Osteoblast (primary cell): ENCODE results near the gene LBHD2. TPM values are rescaled to one million over a fixed set of nuclear protein-coding genes. Genes with fewer than 3 reads are reported as not detected.
"Not testable (repeated sequence)": the region's sequence is repeated elsewhere in the genome, so short reads cannot be mapped to it uniquely, and the experiment has no call there.

Experiments used
- DNase-seq: peaks from one replicate; pipeline ENCODE4 v3.0.0; 2011; ENCODE audit warnings: low spot score, mixed read lengths; ENCODE audit not compliant: insufficient read length; ENCODE audit errors: missing footprints
- H2AFZ ChIP-seq: 2 replicates; pipeline ENCODE4 v1.6.0; 2011; ENCODE audit warnings: mild to moderate bottlenecking, low read length
- H3K27ac ChIP-seq: 2 replicates; pipeline ENCODE4 v1.5.1; 2011; ENCODE audit warnings: mild to moderate bottlenecking, low read depth, low read length, moderate library complexity
- H3K27me3 ChIP-seq: 2 replicates; pipeline ENCODE4 v1.6.0; 2012; ENCODE audit warnings: mild to moderate bottlenecking, control low read depth, inconsistent platforms, low read length, moderate library complexity; ENCODE audit not compliant: insufficient read depth
- H3K36me3 ChIP-seq: 2 replicates; pipeline ENCODE4 v1.5.1; 2011; ENCODE audit warnings: mild to moderate bottlenecking, low read length, control low read depth, moderate library complexity; ENCODE audit not compliant: insufficient read depth
- H3K4me1 ChIP-seq: 2 replicates; pipeline ENCODE4 v1.5.1; 2011; ENCODE audit warnings: mild to moderate bottlenecking, low read length, control low read depth, moderate library complexity; ENCODE audit not compliant: insufficient read depth
- H3K4me2 ChIP-seq: 2 replicates; pipeline ENCODE4 v1.6.0; 2011; ENCODE audit warnings: mild to moderate bottlenecking, low read length; ENCODE audit not compliant: insufficient read depth
- H3K4me3 ChIP-seq: fragments of 200-600 bp; sonication (generic); 3 replicates; pipeline ENCODE4 v1.5.1; 2012; ENCODE audit warnings: mild to moderate bottlenecking, low read length, inconsistent platforms; ENCODE audit not compliant: insufficient read depth
- H3K79me2 ChIP-seq: 2 replicates; pipeline ENCODE4 v1.6.0; 2012; ENCODE audit warnings: mild to moderate bottlenecking, low read length, control low read depth, inconsistent platforms; ENCODE audit not compliant: insufficient read depth
- H3K9me3 ChIP-seq: 2 replicates; pipeline ENCODE4 v1.5.1; 2011; ENCODE audit warnings: low read depth, low read length, control low read depth
- H4K20me1 ChIP-seq: 2 replicates; pipeline ENCODE4 v1.6.0; 2012; ENCODE audit warnings: mild to moderate bottlenecking, low read length, control low read depth; ENCODE audit not compliant: insufficient read depth
- total RNA-seq: library from RNA; depleted of rRNA; stranded (reverse); fragments of >200 nt; gene quantifications from 2 replicates; pipeline ENCODE4 v1.2.3, GENCODE V29; 2012
- TF ChIP-seq, protein P1 (sequence below): IDR thresholded peaks from 2 replicates; pipeline ENCODE4 v1.5.1; 2011; ENCODE audit warnings: mild to moderate bottlenecking, low read depth, low read length, moderate library complexity; ENCODE audit errors: extremely low read depth

LBHD2 gene
- total RNA-seq, 1 donor: not detected

DNA sequence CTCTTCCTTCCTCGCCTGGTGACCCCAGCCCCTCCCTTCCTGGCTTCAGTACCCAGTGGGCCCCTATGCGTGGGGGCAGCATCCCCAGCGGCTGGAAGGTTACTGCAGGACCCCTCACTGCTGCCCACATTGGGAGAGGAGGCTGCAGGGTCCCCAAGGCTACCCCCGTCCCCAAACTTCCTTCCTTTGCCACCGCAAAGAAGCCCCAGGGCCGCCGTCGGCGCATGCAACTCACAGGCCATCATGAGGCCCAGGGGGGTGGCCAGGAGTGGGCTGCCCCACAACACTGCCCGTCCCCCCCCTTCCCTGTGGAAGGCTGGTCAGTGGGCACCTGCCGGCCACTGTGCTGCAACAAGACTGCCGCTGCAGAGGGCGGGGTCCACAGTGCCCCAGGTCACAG lies 29.8 kb downstream of the LBHD2 start:
- no peak for DNase-seq
- Histone ChIP-seq H2AFZ (no peak overlapping the region), H3K4me1 (peaks cover 21% of the 10 kb centered on the region), H3K27me3 (no peaks in the 10 kb centered on the region), H3K4me2 (no peak overlapping the region), H3K27ac (no peak overlapping the region), H4K20me1 (no peaks in the 10 kb centered on the region), H3K9me3 (no peaks in the 10 kb centered on the region), H3K4me3 (no peak overlapping the region), H3K36me3 (no peaks in the 10 kb centered on the region), H3K79me2 (no peaks in the 10 kb centered on the region)
- TF ChIP-seq, protein P1, sequence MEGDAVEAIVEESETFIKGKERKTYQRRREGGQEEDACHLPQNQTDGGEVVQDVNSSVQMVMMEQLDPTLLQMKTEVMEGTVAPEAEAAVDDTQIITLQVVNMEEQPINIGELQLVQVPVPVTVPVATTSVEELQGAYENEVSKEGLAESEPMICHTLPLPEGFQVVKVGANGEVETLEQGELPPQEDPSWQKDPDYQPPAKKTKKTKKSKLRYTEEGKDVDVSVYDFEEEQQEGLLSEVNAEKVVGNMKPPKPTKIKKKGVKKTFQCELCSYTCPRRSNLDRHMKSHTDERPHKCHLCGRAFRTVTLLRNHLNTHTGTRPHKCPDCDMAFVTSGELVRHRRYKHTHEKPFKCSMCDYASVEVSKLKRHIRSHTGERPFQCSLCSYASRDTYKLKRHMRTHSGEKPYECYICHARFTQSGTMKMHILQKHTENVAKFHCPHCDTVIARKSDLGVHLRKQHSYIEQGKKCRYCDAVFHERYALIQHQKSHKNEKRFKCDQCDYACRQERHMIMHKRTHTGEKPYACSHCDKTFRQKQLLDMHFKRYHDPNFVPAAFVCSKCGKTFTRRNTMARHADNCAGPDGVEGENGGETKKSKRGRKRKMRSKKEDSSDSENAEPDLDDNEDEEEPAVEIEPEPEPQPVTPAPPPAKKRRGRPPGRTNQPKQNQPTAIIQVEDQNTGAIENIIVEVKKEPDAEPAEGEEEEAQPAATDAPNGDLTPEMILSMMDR: no peak

DNA sequence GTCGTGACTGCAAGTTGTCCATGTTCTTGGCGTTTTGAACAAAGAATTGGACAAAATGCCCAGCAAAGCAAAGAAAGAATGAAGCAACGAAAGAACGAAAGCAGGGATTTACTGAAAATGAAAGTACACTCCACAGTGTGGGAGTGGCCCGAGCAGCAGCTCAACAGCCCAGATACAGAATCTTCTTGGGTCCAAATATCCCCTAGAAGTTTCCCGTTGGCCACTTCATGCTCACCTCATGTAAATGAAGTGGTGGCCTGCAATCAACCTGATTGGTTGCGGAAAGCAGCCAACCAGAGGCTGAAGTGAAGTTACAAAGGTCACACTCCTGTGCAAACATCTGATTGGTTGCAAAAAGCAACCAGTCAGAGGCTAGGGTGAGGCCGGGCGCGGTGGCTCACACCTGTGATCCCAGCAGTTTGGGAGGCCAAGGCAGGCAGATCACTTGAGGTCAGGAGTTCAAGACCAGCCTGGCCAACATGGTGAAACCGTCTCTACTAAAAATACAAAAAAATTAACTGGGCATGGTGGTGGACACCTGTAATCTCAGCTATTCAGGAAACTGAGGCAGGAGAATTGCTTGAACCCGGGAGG lies 31.2 kb downstream of the LBHD2 start:
- DNase-seq, H3K36me3 ChIP-seq, H3K79me2 ChIP-seq, H4K20me1 ChIP-seq, H3K9me3 ChIP-seq, H3K27me3 ChIP-seq, H3K27ac ChIP-seq: not testable (repeated sequence)
- H2AFZ ChIP-seq: peak overlapping the region; percentile 91
- H3K4me1 ChIP-seq: peaks cover 15% of the 10 kb centered on the region
- peak overlapping the region; percentile 81 for H3K4me2 ChIP-seq
- peak overlapping the region; percentile 60 for H3K4me3 ChIP-seq

DNA sequence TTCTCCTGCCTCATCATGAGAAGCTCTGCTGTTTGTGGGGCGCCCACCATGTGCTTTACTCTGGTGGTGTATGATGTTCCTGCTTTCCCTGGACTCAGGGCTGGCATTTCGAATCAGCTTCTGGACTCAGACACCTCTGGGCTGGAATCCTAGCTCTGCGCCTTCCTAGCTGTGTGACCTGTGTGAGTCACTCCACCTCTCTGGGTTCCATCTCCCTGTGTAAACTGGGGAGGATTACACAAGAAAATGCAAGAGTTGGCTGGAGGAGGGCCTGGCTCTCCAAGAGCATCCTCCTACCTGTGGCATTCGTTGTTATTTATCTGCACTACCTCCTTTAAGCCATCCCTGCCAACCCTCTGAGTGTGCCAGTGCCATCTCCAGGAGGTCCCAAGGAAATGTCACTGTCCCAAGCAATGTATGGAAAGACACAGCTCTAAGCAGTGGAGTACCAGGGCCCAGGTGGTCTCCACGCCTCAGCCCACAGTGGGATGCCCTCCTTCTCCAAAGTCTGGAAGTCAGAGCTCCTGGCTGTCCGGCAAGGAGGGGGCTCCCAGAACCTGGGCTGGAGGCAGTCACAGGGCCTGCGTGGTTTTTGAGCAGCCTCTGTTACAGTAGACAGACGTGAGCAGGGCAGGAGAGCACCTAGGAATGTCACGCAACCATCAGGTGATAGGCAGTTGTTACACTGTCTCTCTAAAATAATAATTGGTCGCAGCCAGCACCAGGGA lies 32.0 kb downstream of the LBHD2 start:
- Histone ChIP-seq H4K20me1 (no peaks in the 10 kb centered on the region), H3K27ac (no peak overlapping the region), H2AFZ (no peak overlapping the region), H3K27me3 (no peaks in the 10 kb centered on the region), H3K4me2 (no peak overlapping the region), H3K4me1 (peaks cover 9% of the 10 kb centered on the region), H3K4me3 (no peak overlapping the region), H3K9me3 (no peaks in the 10 kb centered on the region), H3K36me3 (no peaks in the 10 kb centered on the region), H3K79me2 (no peaks in the 10 kb centered on the region)
- TF ChIP-seq, protein P1: no peak
- peak; percentile 86 for DNase-seq

DNA sequence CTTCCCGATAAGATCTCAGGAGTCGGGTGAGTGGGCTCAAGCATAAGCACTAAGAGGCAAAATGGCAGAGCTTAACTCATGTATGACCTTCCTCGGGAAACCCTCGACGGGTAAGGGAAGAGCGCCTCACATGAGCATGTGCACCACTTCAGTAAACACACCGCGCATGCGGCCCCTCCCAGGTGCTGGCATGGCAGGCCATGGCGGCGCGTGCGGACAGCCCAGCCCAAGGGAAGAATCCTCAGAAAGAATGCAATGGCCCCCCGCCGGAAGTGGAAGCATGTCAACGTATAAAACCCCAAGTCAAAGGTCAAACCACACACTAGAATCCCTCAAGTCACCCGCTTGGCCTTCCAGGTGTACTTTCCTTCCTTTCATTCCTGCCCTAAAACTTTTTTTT lies 32.6 kb downstream of the LBHD2 start:
- TF ChIP-seq, protein P1: no peak
- H2AFZ ChIP-seq: no peak overlapping the region
- DNase-seq: no peak
- H3K36me3 ChIP-seq: no peaks in the 10 kb centered on the region
- H3K9me3 ChIP-seq: no peaks in the 10 kb centered on the region
- H3K79me2 ChIP-seq: no peaks in the 10 kb centered on the region
- no peaks in the 10 kb centered on the region for H4K20me1 ChIP-seq
- no peak overlapping the region for H3K27ac ChIP-seq
- no peak overlapping the region for H3K4me3 ChIP-seq
- peaks cover 15% of the 10 kb centered on the region for H3K4me1 ChIP-seq
- no peaks in the 10 kb centered on the region for H3K27me3 ChIP-seq
- no peak overlapping the region for H3K4me2 ChIP-seq

DNA sequence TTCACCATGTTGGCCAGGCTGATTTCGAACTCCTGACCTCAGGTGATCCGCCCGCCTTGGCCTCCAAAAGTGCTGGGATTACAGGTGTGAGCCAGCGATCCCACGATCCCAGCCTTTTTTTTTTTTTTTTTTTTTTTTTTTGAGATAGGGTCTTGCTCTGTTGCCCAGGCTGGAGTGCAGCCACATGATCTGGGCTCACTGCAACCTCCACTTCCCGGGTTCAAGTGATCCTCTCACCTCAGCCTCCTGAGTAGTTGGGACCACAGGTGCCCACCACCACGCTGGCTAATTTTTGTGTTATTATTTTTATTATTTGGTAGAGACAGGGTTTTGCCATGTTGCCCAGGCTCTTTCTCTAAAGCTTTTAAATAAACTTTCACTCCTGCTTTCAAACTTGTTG lies 33.5 kb downstream of the LBHD2 start:
- not testable (repeated sequence) for H4K20me1 ChIP-seq, H3K36me3 ChIP-seq

More for the DNA sequence above, 33.5 kb downstream of the LBHD2 start:
- H3K9me3 ChIP-seq, DNase-seq, H2AFZ ChIP-seq, H3K4me2 ChIP-seq, H3K27ac ChIP-seq, H3K4me3 ChIP-seq, H3K79me2 ChIP-seq, H3K27me3 ChIP-seq: not testable (repeated sequence)
- peaks cover 22% of the 10 kb centered on the region for H3K4me1 ChIP-seq
